Activated T-helper 1 cell treated with anti-CD3 and anti-CD28 coated beads, Interleukin-12 subunit alpha, Interleukin-12 subunit beta, Interleukin-2, Interleukin-4 antibody, amounts not matched to agents 30 ng/mL and 10 ng/mL and 1 ng/mL, durations not matched to agents 14 hours and 24 hours and 36 hours (primary cell): ENCODE results near the gene DAZ2. TPM values are rescaled to one million over a fixed set of nuclear protein-coding genes. Genes with fewer than 3 reads are reported as not detected.
"Not testable (repeated sequence)": the region's sequence is repeated elsewhere in the genome, so short reads cannot be mapped to it uniquely, and the experiment has no call there.

ENCODE experiments used
- DNase-seq: peaks from one replicate; pipeline ENCODE4 v3.0.0; 2021; ENCODE audit warnings: low spot score
- H3K27ac Mint-ChIP-seq: one replicate; pipeline ENCODE4 v1.8.0; 2021; ENCODE audit warnings: mild to moderate bottlenecking, mixed read lengths
- H3K27me3 Mint-ChIP-seq: one replicate; pipeline ENCODE4 v1.8.0; 2022; ENCODE audit warnings: mild to moderate bottlenecking, moderate library complexity, mixed read lengths; ENCODE audit not compliant: insufficient read depth
- H3K36me3 Mint-ChIP-seq: one replicate; pipeline ENCODE4 v1.8.0; 2021; ENCODE audit warnings: low read depth, mixed read lengths
- H3K4me1 Mint-ChIP-seq: one replicate; pipeline ENCODE4 v1.8.0; 2021; ENCODE audit warnings: low read depth, mixed read lengths
- H3K4me3 Mint-ChIP-seq: one replicate; pipeline ENCODE4 v1.8.0; 2021; ENCODE audit warnings: mild to moderate bottlenecking, moderate library complexity, mixed read lengths
- H3K9me3 Mint-ChIP-seq: one replicate; pipeline ENCODE4 v1.8.0; 2021; ENCODE audit warnings: mixed read lengths
- intact Hi-C: fragments of 100-400 bp; cut with micrococcal nuclease; formaldehyde crosslinking; loops from one replicate; pipeline ENCODE4 v1.15.1; 2024
- total RNA-seq: library from RNA; stranded (reverse); gene quantifications from 2 replicates; pipeline ENCODE4 v1.2.3, GENCODE V29; 2022

The DAZ2 gene
- total RNA-seq, result not detected in 2 replicates

- intact Hi-C loops, H3K9me3 Mint-ChIP-seq, DNase-seq, H3K4me1 Mint-ChIP-seq, H3K36me3 Mint-ChIP-seq, H3K4me3 Mint-ChIP-seq, H3K27ac Mint-ChIP-seq, H3K27me3 Mint-ChIP-seq: not testable (repeated sequence)
Measured at GRCh38 chrY:23219233-23219632, at the start of gene DAZ2. TSS of gene DAZ2 (plus strand) at chrY:23219533. CDS start at chrY:23219741, 208 bp downstream.

- intact Hi-C loops, H3K27ac Mint-ChIP-seq, DNase-seq, H3K27me3 Mint-ChIP-seq, H3K9me3 Mint-ChIP-seq, H3K4me3 Mint-ChIP-seq, H3K36me3 Mint-ChIP-seq, H3K4me1 Mint-ChIP-seq: not testable (repeated sequence)
Measured at GRCh38 chrY:23198908-23199307, 20.4 kb upstream of the DAZ2 start, which contains the start of gene DAZ1. TSS of gene DAZ1 (minus strand) at chrY:23199008. CDS start at chrY:23198800, 208 bp downstream.

GRCh38 chrY:23207455-23207854 is 11.9 kb upstream of the DAZ2 start:
- H3K36me3 Mint-ChIP-seq, H3K27ac Mint-ChIP-seq, H3K4me3 Mint-ChIP-seq, H3K9me3 Mint-ChIP-seq, H3K27me3 Mint-ChIP-seq, intact Hi-C loops, DNase-seq, H3K4me1 Mint-ChIP-seq: not testable (repeated sequence)

GRCh38 chrY:23209802-23210495 is 9.4 kb upstream of the DAZ2 start:
- H3K4me1 Mint-ChIP-seq, result not testable (repeated sequence)

GRCh38 chrY:23210681-23211080 is 8.7 kb upstream of the DAZ2 start:
- H3K27me3 Mint-ChIP-seq, H3K27ac Mint-ChIP-seq, H3K4me3 Mint-ChIP-seq, DNase-seq, intact Hi-C loops, H3K36me3 Mint-ChIP-seq, H3K9me3 Mint-ChIP-seq, H3K4me1 Mint-ChIP-seq: not testable (repeated sequence)

More at GRCh38 chrY:23209802-23210495, 9.4 kb upstream of the DAZ2 start:
- H3K4me3 Mint-ChIP-seq, intact Hi-C loops, H3K27me3 Mint-ChIP-seq, H3K27ac Mint-ChIP-seq, H3K36me3 Mint-ChIP-seq, DNase-seq, H3K9me3 Mint-ChIP-seq: not testable (repeated sequence)

Other genes with a start within 250 kb of the DAZ2 start
- gene BPY2, start 235.3 kb upstream of the DAZ2 start, total RNA-seq, result not detected in 2 replicates
- gene DAZ1, start 20.5 kb upstream of the DAZ2 start, total RNA-seq, result not detected in 2 replicates